Measurements from ENCODE around the gene PSTPIP1.

- no peak for TF ChIP-seq CTCF (IDR thresholded peaks at IDR 0.05)
- TF ChIP-seq POLR2A (IDR thresholded peaks at IDR 0.05): no peak
Observed at GRCh38 chr15:76987276-76987675, 7.7 kb upstream of the PSTPIP1 start.

All from lower leg skin (tissue), 3 donors.